GM10266 (cell line): ENCODE measurements around the gene GRAMD1B.
A peak's percentile ranks its signal among the peaks of the same experiment; 100 is the strongest.

Experiments
- DNase-seq: peaks from one replicate; pipeline ENCODE4 v3.0.0; 2012; ENCODE audit errors: extremely low spot score
- TF ChIP-seq, protein P1 (sequence below): IDR thresholded peaks from 2 replicates; pipeline ENCODE4 v1.5.1; 2012; ENCODE audit warnings: mild to moderate bottlenecking, low read depth; ENCODE audit not compliant: control insufficient read depth, insufficient read depth; ENCODE audit errors: missing control alignments

Gene GRAMD1B

DNA sequence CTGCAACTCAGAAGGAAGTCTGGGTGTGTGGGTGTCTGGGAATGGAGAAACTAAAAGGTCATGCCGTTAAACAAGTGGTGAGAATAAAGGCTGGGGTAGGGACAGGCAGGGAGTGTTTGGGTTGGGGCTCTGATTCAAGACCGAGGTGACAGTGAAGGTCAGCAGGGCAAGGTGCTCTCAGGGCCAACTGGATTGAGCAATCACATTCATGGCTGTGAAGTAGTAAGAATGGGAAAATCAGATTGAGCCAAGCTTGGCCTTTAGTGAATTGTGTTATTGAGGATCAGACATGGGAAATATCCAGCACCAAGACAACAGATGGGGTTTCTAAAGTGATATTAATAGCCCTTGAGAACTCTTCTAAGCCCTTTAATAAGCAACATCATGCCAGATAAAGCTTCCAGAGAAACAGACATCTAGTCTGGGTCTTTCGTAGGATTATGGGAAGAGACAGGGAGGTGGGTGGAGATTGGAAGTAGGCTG, 200.1 kb downstream of the GRAMD1B start:
- DNase-seq = no peak
- TF ChIP-seq, protein P1, sequence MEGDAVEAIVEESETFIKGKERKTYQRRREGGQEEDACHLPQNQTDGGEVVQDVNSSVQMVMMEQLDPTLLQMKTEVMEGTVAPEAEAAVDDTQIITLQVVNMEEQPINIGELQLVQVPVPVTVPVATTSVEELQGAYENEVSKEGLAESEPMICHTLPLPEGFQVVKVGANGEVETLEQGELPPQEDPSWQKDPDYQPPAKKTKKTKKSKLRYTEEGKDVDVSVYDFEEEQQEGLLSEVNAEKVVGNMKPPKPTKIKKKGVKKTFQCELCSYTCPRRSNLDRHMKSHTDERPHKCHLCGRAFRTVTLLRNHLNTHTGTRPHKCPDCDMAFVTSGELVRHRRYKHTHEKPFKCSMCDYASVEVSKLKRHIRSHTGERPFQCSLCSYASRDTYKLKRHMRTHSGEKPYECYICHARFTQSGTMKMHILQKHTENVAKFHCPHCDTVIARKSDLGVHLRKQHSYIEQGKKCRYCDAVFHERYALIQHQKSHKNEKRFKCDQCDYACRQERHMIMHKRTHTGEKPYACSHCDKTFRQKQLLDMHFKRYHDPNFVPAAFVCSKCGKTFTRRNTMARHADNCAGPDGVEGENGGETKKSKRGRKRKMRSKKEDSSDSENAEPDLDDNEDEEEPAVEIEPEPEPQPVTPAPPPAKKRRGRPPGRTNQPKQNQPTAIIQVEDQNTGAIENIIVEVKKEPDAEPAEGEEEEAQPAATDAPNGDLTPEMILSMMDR = no peak

GRCh38 chr11:123640029-123640428, 210.0 kb downstream of the GRAMD1B start:
- TF ChIP-seq, protein P1 = no peak

DNA sequence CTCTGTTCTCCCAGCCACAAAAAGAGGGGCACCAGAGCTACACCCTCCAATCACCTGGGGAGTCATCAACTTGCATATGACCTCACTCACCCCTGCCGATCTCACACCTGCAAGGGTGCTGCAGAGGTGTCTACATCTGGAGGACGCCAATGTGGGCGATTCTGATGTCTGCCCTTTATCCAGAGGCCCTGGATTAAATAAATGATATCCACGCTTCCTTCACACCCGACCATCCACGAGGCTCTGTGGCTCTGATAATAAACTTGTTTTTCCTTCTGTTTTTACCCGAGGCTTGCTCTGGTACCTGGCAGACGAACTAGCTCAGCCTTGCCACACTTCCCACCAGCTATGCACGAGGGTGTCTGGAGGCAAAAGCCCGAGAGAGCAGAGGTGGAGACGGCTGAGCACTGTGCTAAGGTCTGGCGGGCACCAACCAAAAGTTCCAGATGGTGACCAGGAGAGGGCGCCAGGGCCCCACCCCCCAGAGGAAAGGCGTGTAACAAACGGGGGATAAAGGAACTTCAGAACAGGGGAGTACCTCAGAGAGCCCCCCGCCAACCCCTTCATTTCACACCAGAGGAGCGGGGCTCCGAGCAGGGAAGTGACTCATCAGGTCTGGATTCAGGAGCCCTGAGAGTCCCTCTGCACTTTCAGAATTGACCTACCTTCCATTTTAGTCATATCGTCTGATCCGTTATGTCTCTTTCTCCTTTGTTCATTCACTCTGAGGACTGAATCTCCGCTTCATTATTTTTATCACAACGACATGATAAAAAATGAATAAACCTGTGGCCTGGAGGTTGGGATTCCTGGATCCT, 210.8 kb downstream of the GRAMD1B start:
- TF ChIP-seq, protein P1 = peak; percentile 67
- DNase-seq = peak; percentile 75

More at GRCh38 chr11:123640029-123640428, 210.0 kb downstream of the GRAMD1B start:
- no peak for DNase-seq

- TF ChIP-seq, protein P1 = no peak
- no peak for DNase-seq
These were observed 211.4 kb downstream of the GRAMD1B start for GRCh38 chr11:123641495-123641840.

GRCh38 chr11:123642435-123642834, 212.4 kb downstream of the GRAMD1B start:
- TF ChIP-seq, protein P1 = no peak

DNA sequence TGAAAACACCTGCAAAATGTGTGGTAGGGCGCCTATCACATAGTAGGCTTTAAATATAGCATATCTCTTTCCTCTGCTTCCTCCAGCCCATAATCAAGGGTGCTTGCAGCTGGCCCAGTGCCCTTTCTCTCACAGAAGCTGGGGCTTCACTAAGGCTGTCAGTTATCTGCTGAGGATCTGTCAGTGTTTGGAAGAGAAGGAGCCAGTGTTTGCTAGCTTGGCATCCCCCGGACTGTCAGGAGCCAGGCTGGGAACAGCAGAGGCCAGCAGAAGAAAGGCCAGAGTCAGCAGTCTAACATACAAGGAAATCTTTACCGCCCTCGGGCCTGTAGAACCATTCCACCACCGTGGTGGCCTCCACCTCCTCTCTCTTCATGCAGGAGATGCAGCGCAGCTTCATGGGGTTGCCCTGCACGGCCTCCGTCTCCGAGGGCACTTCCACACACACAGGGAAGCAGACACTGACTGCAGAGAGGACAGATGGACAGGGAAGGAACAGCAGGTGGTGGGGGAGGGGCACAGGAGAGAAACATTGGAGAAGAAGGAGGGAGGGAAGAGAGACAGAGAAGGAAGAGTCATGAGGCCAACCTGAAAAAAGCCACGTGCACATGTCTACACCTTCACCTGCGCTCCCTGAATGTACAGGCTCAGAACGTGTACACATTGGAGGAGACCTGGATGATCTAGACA, 215.4 kb downstream of the GRAMD1B start:
- TF ChIP-seq, protein P1 = no peak

More at GRCh38 chr11:123642435-123642834, 212.4 kb downstream of the GRAMD1B start:
- no peak for DNase-seq

GRCh38 chr11:123650901-123651300, 220.8 kb downstream of the GRAMD1B start:
- TF ChIP-seq, protein P1 = no peak
- no peak for DNase-seq

More for the DNA sequence above, 215.4 kb downstream of the GRAMD1B start:
- DNase-seq = no peak
